HEK293 (cell line): ENCODE results near the gene TEF.

Experiments
- BCL11B ChIP-seq: fragments of 450-650 bp; formaldehyde crosslinking; IDR thresholded peaks from 2 replicates; pipeline ENCODE4 v1.5.1; 2016; ENCODE audit warnings: low read depth, missing biosample characterization, missing genetic modification characterization
- GFI1B ChIP-seq: fragments of 450-650 bp; formaldehyde crosslinking; IDR thresholded peaks from 2 replicates; pipeline ENCODE4 v1.5.1; 2016; ENCODE audit warnings: missing biosample characterization, missing genetic modification characterization
- IKZF3 ChIP-seq: fragments of 450-650 bp; IDR thresholded peaks from 2 replicates; pipeline ENCODE4 v1.5.0; 2018; ENCODE audit warnings: missing biosample characterization, mild to moderate bottlenecking, missing genetic modification characterization, moderate library complexity
- KLF1 ChIP-seq: fragments of 450-650 bp; formaldehyde crosslinking; IDR thresholded peaks from 2 replicates; pipeline ENCODE4 v1.5.1; 2016; ENCODE audit warnings: missing biosample characterization, missing genetic modification characterization
- KLF17 ChIP-seq: fragments of 450-650 bp; formaldehyde crosslinking; IDR thresholded peaks from 2 replicates; pipeline ENCODE4 v1.5.1; 2016; ENCODE audit warnings: missing biosample characterization, missing genetic modification characterization
- KLF8 ChIP-seq: fragments of 450-650 bp; formaldehyde crosslinking; IDR thresholded peaks from 2 replicates; pipeline ENCODE4 v1.5.1; 2016; ENCODE audit warnings: missing biosample characterization, missing genetic modification characterization
- KLF9 ChIP-seq: fragments of 450-650 bp; formaldehyde crosslinking; IDR thresholded peaks from 2 replicates; pipeline ENCODE4 v1.5.1; 2016; ENCODE audit warnings: missing biosample characterization, missing genetic modification characterization, low read depth
- OSR2 ChIP-seq: fragments of 450-650 bp; formaldehyde crosslinking; IDR thresholded peaks from 2 replicates; pipeline ENCODE4 v1.5.1; 2016; ENCODE audit warnings: missing biosample characterization, missing genetic modification characterization
- RBAK ChIP-seq: fragments of 450-650 bp; formaldehyde crosslinking; IDR thresholded peaks from 2 replicates; pipeline ENCODE4 v1.5.1; 2016; ENCODE audit warnings: missing biosample characterization, missing genetic modification characterization
- TRIM28 ChIP-seq: IDR thresholded peaks from 2 replicates; pipeline ENCODE4 v1.6.1; 2011; ENCODE audit warnings: low read length, control low read depth, borderline replicate concordance
- ZBTB21 ChIP-seq: fragments of 450-650 bp; formaldehyde crosslinking; IDR thresholded peaks from 2 replicates; pipeline ENCODE4 v1.5.1; 2017; ENCODE audit warnings: missing biosample characterization, missing genetic modification characterization
- ZFP37 ChIP-seq: fragments of 450-650 bp; formaldehyde crosslinking; IDR thresholded peaks from 2 replicates; pipeline ENCODE4 v1.5.1; 2016; ENCODE audit warnings: missing biosample characterization, missing genetic modification characterization
- ZNF16 ChIP-seq: fragments of 450-650 bp; formaldehyde crosslinking; IDR thresholded peaks from 2 replicates; pipeline ENCODE4 v1.5.1; 2016; ENCODE audit warnings: low read depth, missing biosample characterization, missing genetic modification characterization
- ZNF239 ChIP-seq: fragments of 450-650 bp; formaldehyde crosslinking; IDR thresholded peaks from 2 replicates; pipeline ENCODE4 v1.5.1; 2016; ENCODE audit warnings: missing biosample characterization, missing genetic modification characterization
- ZNF280C ChIP-seq: fragments of 450-650 bp; formaldehyde crosslinking; IDR thresholded peaks from 2 replicates; pipeline ENCODE4 v1.5.1; 2016; ENCODE audit warnings: missing biosample characterization, missing genetic modification characterization
- ZNF292 ChIP-seq: fragments of 450-650 bp; formaldehyde crosslinking; IDR thresholded peaks from 2 replicates; pipeline ENCODE4 v1.5.1; 2016; ENCODE audit warnings: low read depth, missing biosample characterization, missing genetic modification characterization, borderline replicate concordance
- ZNF488 ChIP-seq: fragments of 450-650 bp; formaldehyde crosslinking; IDR thresholded peaks from 2 replicates; pipeline ENCODE4 v1.5.1; 2016; ENCODE audit warnings: missing biosample characterization, missing genetic modification characterization
- ZNF501 ChIP-seq: fragments of 450-650 bp; formaldehyde crosslinking; IDR thresholded peaks from 2 replicates; pipeline ENCODE4 v1.5.1; 2016; ENCODE audit warnings: missing biosample characterization, missing genetic modification characterization
- ZNF510 ChIP-seq: fragments of 450-650 bp; formaldehyde crosslinking; IDR thresholded peaks from 2 replicates; pipeline ENCODE4 v1.5.1; 2018; ENCODE audit warnings: mild to moderate bottlenecking, missing genetic modification characterization, missing biosample characterization; ENCODE audit not compliant: insufficient replicate concordance
- ZNF521 ChIP-seq: fragments of 450-650 bp; formaldehyde crosslinking; IDR thresholded peaks from 2 replicates; pipeline ENCODE4 v1.5.1; 2017; ENCODE audit warnings: missing biosample characterization, mild to moderate bottlenecking, missing genetic modification characterization
- ZNF639 ChIP-seq: fragments of 450-650 bp; formaldehyde crosslinking; IDR thresholded peaks from 2 replicates; pipeline ENCODE4 v1.5.1; 2016; ENCODE audit warnings: missing biosample characterization, missing genetic modification characterization
- ZNF670 ChIP-seq: fragments of 450-650 bp; formaldehyde crosslinking; IDR thresholded peaks from 2 replicates; pipeline ENCODE4 v1.5.1; 2016; ENCODE audit warnings: missing biosample characterization, missing genetic modification characterization, low read depth
- TF ChIP-seq, protein P1 (sequence below): fragments of 450-650 bp; formaldehyde crosslinking; IDR thresholded peaks from 2 replicates; pipeline ENCODE4 v1.5.1; 2016; ENCODE audit warnings: missing biosample characterization, missing genetic modification characterization, borderline replicate concordance
- TF ChIP-seq, protein P2 (sequence below): fragments of 450-650 bp; formaldehyde crosslinking; IDR thresholded peaks from 2 replicates; pipeline ENCODE4 v1.5.1; 2016; ENCODE audit warnings: missing biosample characterization, missing genetic modification characterization
- TF ChIP-seq, protein P3 (sequence below): fragments of 450-650 bp; formaldehyde crosslinking; IDR thresholded peaks from 2 replicates; pipeline ENCODE4 v1.5.1; 2016; ENCODE audit warnings: missing biosample characterization, missing genetic modification characterization

Gene TEF

DNA sequence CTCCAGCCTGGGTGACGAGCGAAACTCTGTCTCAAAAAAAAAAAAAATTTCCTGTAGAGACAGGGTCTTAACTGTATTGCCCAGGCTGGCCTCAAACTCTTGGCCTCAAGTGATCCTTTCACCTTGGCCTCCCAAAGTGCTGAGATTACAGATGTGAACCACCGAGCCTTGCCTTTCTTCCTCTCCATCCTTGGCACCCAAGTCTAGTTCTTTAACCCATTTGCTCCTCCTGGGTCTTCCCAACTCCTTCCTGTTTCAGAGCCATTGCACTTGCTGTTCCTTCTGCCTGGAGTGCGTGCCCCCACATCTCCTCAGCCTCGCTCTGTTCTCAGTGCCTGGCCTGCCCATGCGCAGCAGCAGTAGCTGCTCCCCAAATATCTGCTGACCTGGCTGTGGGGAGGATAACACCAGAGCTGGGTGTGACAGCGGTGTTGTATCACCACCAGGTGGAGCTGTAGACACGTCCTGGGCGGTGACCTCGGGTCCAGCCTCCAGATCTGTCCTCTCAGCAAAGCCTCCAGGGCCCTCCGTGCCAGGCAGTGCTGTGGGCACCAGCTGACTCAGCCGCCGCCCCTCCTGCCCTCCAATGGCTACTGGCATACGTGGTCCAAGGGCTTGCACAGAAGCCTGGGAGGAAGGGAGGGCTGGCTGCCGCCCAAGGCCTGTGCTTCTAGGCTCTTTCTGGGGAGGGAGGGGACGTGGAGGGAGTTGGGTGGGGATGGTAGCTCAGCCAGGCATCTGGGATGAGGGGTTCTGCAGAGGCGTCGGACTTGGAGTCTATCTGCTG is 22.0 kb downstream of the TEF start (continued):
- TF ChIP-seq TRIM28: no peak
- peak; percentile 48; the same call in 1 of the 2 replicates for TF ChIP-seq KLF9 (tag by site-specific recombination)
- TF ChIP-seq ZFP37 (tag by site-specific recombination): no peak
- peak; percentile 91 for TF ChIP-seq KLF17 (tag by site-specific recombination)
- TF ChIP-seq, protein P1, sequence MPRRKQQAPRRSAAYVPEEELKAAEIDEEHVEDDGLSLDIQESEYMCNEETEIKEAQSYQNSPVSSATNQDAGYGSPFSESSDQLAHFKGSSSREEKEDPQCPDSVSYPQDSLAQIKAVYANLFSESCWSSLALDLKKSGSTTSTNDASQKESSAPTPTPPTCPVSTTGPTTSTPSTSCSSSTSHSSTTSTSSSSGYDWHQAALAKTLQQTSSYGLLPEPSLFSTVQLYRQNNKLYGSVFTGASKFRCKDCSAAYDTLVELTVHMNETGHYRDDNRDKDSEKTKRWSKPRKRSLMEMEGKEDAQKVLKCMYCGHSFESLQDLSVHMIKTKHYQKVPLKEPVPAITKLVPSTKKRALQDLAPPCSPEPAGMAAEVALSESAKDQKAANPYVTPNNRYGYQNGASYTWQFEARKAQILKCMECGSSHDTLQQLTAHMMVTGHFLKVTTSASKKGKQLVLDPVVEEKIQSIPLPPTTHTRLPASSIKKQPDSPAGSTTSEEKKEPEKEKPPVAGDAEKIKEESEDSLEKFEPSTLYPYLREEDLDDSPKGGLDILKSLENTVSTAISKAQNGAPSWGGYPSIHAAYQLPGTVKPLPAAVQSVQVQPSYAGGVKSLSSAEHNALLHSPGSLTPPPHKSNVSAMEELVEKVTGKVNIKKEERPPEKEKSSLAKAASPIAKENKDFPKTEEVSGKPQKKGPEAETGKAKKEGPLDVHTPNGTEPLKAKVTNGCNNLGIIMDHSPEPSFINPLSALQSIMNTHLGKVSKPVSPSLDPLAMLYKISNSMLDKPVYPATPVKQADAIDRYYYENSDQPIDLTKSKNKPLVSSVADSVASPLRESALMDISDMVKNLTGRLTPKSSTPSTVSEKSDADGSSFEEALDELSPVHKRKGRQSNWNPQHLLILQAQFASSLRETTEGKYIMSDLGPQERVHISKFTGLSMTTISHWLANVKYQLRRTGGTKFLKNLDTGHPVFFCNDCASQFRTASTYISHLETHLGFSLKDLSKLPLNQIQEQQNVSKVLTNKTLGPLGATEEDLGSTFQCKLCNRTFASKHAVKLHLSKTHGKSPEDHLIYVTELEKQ (tag by site-specific recombination): no peak
- no peak for TF ChIP-seq ZBTB21 (tag by site-specific recombination)
- no peak for TF ChIP-seq ZNF280C
- TF ChIP-seq ZNF510: no peak
- TF ChIP-seq RBAK (tag by site-specific recombination): no peak
- TF ChIP-seq ZNF292 (tag by site-specific recombination): no peak
- TF ChIP-seq KLF8 (tag by site-specific recombination): 0 out of 2 replicates have a peak, but pooled peaks have one; percentile 52
- no peak for TF ChIP-seq ZNF521 (tag by site-specific recombination)
- no peak for TF ChIP-seq ZNF239
- no peak for TF ChIP-seq ZNF670 (tag by site-specific recombination)
- no peak for TF ChIP-seq GFI1B (tag by site-specific recombination)
- no peak for TF ChIP-seq ZNF488 (tag by site-specific recombination)
- TF ChIP-seq, protein P2, sequence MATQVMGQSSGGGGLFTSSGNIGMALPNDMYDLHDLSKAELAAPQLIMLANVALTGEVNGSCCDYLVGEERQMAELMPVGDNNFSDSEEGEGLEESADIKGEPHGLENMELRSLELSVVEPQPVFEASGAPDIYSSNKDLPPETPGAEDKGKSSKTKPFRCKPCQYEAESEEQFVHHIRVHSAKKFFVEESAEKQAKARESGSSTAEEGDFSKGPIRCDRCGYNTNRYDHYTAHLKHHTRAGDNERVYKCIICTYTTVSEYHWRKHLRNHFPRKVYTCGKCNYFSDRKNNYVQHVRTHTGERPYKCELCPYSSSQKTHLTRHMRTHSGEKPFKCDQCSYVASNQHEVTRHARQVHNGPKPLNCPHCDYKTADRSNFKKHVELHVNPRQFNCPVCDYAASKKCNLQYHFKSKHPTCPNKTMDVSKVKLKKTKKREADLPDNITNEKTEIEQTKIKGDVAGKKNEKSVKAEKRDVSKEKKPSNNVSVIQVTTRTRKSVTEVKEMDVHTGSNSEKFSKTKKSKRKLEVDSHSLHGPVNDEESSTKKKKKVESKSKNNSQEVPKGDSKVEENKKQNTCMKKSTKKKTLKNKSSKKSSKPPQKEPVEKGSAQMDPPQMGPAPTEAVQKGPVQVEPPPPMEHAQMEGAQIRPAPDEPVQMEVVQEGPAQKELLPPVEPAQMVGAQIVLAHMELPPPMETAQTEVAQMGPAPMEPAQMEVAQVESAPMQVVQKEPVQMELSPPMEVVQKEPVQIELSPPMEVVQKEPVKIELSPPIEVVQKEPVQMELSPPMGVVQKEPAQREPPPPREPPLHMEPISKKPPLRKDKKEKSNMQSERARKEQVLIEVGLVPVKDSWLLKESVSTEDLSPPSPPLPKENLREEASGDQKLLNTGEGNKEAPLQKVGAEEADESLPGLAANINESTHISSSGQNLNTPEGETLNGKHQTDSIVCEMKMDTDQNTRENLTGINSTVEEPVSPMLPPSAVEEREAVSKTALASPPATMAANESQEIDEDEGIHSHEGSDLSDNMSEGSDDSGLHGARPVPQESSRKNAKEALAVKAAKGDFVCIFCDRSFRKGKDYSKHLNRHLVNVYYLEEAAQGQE: no peak
- TF ChIP-seq ZNF501: no peak
- 0 out of 2 replicates have a peak, but pooled peaks have one; percentile 32 for TF ChIP-seq ZNF639 (tag by site-specific recombination)
- TF ChIP-seq ZNF16: no peak
- peak; percentile 79; the same call in 1 of the 2 replicates for TF ChIP-seq BCL11B
- no peak for TF ChIP-seq OSR2 (tag by site-specific recombination)
- peak; percentile 73; the same call in 1 of the 2 replicates for TF ChIP-seq KLF1 (tag by site-specific recombination)
- no peak for TF ChIP-seq IKZF3
- TF ChIP-seq, protein P3, sequence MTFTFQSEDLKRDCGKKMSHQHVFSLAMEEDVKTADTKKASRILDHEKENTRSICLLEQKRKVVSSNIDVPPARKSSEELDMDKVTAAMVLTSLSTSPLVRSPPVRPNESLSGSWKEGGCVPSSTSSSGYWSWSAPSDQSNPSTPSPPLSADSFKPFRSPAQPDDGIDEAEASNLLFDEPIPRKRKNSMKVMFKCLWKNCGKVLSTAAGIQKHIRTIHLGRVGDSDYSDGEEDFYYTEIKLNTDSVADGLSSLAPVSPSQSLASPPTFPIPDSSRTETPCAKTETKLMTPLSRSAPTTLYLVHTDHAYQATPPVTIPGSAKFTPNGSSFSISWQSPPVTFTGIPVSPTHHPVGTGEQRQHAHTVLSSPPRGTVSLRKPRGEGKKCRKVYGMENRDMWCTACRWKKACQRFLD (tag by site-specific recombination): no peak
